Loucy (cell line): ENCODE results near the gene CPXCR1.

Experiments
- H2AFZ ChIP-seq: fragments of 200-600 bp; sonication (generic); 2 replicates; pipeline ENCODE4 v1.6.0; 2016; ENCODE audit warnings: antibody characterized with exemption, mild to moderate bottlenecking, low read length, moderate library complexity
- H3F3A ChIP-seq: fragments of 200-600 bp; 2 replicates; pipeline ENCODE4 v1.6.0; 2016; ENCODE audit warnings: antibody characterized with exemption, low read depth, mild to moderate bottlenecking
- H3K27me3 ChIP-seq: fragments of 200-600 bp; sonication (generic); 2 replicates; pipeline ENCODE4 v1.6.1; 2014; ENCODE audit warnings: low read length, mild to moderate bottlenecking; ENCODE audit not compliant: insufficient read depth, poor library complexity, severe bottlenecking
- H3K36me3 ChIP-seq: fragments of 200-600 bp; sonication (generic); 2 replicates; pipeline ENCODE4 v1.6.1; 2016; ENCODE audit warnings: low read length; ENCODE audit not compliant: insufficient read depth
- H3K4me1 ChIP-seq: fragments of 200-600 bp; sonication (generic); 2 replicates; pipeline ENCODE4 v1.5.1; 2014; ENCODE audit warnings: low read length, mild to moderate bottlenecking; ENCODE audit not compliant: insufficient read depth, poor library complexity, severe bottlenecking
- H3K4me2 ChIP-seq: fragments of 200-600 bp; sonication (generic); 2 replicates; pipeline ENCODE4 v1.6.0; 2014; ENCODE audit warnings: antibody characterized with exemption, low read length, low read depth, mild to moderate bottlenecking; ENCODE audit not compliant: poor library complexity, severe bottlenecking
- H3K4me3 ChIP-seq: fragments of 200-600 bp; sonication (generic); 2 replicates; pipeline ENCODE4 v1.5.1; 2014; ENCODE audit warnings: low read length, mild to moderate bottlenecking, mixed read lengths; ENCODE audit not compliant: poor library complexity, severe bottlenecking
- H3K79me2 ChIP-seq: fragments of 200-600 bp; sonication (generic); 2 replicates; pipeline ENCODE4 v1.6.1; 2014; ENCODE audit warnings: low read length; ENCODE audit not compliant: insufficient read depth
- H3K9ac ChIP-seq: fragments of 200-600 bp; sonication (generic); 2 replicates; pipeline ENCODE4 v1.6.0; 2014; ENCODE audit warnings: mild to moderate bottlenecking, low read depth, low read length, moderate library complexity; ENCODE audit not compliant: poor library complexity, severe bottlenecking
- H3K9me2 ChIP-seq: fragments of 200-600 bp; sonication (generic); replicated peaks from 2 replicates; pipeline ENCODE4 v1.6.1; 2016; ENCODE audit warnings: low read depth, low read length, mixed read lengths
- H3K9me3 ChIP-seq: fragments of 200-600 bp; sonication (generic); 2 replicates; pipeline ENCODE4 v1.6.1; 2014; ENCODE audit warnings: mild to moderate bottlenecking, antibody characterized with exemption, low read length, low read depth; ENCODE audit not compliant: insufficient read depth
- H4K20me1 ChIP-seq: fragments of 200-600 bp; sonication (generic); 2 replicates; pipeline ENCODE4 v1.6.0; 2014; ENCODE audit warnings: antibody characterized with exemption, low read length, mild to moderate bottlenecking; ENCODE audit not compliant: insufficient read depth, poor library complexity, severe bottlenecking
- CTCF ChIP-seq: fragments of 200-600 bp; sonication (generic); conservative IDR thresholded peaks from 2 replicates; pipeline ENCODE4 v1.5.1; 2014; ENCODE audit warnings: mild to moderate bottlenecking, antibody characterized with exemption, low read length
- EZH2phosphoT487 ChIP-seq: fragments of 200-600 bp; IDR thresholded peaks from 2 replicates; pipeline ENCODE4 v1.6.1; 2018; ENCODE audit warnings: antibody characterized with exemption, mild to moderate bottlenecking, moderate library complexity, borderline replicate concordance

The CPXCR1 gene

GRCh38 chrX:88789825-88790224 is 42.8 kb downstream of the CPXCR1 start:
- no peaks in the 10 kb centered on the region for H3K4me1 ChIP-seq
- TF ChIP-seq CTCF (no peak), EZH2phosphoT487 (no peak)
- H3K79me2 ChIP-seq: no peaks in the 10 kb centered on the region
- H3K9ac ChIP-seq: no peak overlapping the region
- H2AFZ ChIP-seq: no peak overlapping the region
- no peaks in the 10 kb centered on the region for H4K20me1 ChIP-seq
- no peaks in the 10 kb centered on the region for H3F3A ChIP-seq
- H3K9me2 ChIP-seq: no peaks in the 10 kb centered on the region
- no peaks in the 10 kb centered on the region for H3K27me3 ChIP-seq
- H3K4me3 ChIP-seq: no peak overlapping the region
- no peaks in the 10 kb centered on the region for H3K36me3 ChIP-seq
- no peaks in the 10 kb centered on the region for H3K9me3 ChIP-seq
- no peak overlapping the region for H3K4me2 ChIP-seq
